GM18526 (cell line): ENCODE measurements around the gene LRRTM4.

Experiments
- POLR2A ChIP-seq: IDR thresholded peaks from 3 replicates; pipeline ENCODE4 v1.6.1; 2011; ENCODE audit not compliant: insufficient read length; ENCODE audit errors: extremely low read depth

The LRRTM4 gene

GRCh38 chr2:76958749-76959148, 563.4 kb downstream of the LRRTM4 start:
- no peak for TF ChIP-seq POLR2A

DNA sequence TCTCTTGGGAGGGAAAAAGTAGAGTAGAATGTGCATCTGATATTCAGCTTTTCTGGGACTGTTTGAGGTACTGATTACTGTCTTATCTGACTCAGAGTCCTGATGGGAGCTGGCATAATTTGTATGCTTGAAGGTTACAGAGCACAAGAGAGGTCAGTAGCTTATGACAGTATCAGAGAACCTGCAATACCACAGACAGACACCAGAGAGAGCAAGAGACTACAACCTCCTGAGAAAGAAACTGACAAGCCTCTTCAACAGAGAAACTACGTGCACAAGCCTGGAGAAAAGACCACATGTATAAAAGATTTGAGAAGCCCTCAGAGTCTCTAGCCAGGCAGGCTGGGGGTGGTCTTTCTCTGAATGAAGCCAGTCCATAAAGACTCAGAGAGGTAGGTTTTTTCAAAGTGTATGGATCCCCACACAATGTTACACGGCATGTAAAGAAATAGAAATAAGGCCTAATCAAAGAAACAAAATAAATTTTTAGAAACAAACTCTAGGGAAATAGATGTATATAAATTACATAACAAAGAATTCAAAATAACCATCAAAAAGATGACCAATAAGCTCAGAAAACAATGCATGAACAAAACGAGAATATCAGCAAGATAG, 568.3 kb downstream of the LRRTM4 start:
- no peak for TF ChIP-seq POLR2A

DNA sequence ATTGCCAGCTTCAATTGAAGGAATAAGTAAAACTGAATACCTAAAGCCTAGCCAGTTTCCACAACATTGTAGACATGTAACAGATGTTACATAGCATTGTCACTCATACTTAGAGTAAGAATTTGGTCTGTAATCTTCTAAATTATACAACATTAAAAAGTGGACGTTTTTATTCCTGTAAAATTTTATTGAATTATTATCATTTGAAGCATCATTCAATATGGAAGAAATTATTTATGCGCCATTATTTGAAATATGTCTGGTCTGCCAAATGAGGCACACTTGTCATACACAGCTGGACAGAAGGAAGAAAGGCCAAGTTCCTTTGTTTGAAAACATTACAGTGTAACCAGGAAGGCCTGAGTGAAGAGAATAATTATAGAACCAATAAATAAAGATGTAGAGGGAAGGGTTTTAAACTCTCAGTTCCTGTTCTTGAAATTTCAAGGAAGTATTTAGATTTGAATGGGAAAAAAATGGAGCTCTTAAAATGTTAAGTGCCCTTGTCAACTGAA, 575.5 kb downstream of the LRRTM4 start:
- no peak for TF ChIP-seq POLR2A

DNA sequence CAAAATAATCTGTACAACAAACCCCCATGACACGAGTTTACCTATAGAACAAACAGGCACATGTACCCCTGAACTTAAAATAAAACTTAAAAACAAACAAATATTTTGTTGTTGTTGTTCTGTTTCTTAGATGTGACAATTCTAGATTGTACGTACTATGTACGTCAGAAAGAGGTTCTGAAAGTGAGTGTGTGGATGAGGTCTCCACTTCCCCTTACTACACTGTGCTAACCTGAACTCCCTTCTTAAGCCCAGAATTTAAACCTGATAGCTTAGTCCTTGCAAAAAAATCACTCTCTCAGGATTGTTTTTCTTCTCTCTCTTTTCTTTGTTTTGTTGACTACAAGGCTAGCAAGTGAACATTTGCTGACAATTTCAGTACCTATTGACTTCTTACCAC, 581.6 kb downstream of the LRRTM4 start:
- TF ChIP-seq POLR2A = no peak

DNA sequence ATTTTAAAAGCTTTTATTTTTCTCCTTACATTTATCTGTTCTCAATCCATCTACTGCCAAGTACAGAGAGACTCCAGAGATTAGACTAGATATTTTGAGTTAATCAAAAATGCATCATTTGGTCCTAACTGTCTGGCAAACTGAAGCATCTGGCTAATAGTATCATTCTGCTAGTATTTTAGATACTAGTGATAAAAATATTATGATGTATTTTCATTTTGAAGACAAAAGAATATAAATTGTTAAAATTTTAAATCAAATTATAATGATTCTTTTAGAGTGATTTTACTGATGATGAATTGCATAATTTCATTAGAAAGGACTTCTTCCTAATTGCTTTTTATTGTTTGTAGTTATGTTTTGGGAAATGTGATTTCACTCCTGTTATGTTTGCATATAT, 584.0 kb downstream of the LRRTM4 start:
- no peak for TF ChIP-seq POLR2A

GRCh38 chr2:76932550-76932949, 589.6 kb downstream of the LRRTM4 start:
- no peak for TF ChIP-seq POLR2A

DNA sequence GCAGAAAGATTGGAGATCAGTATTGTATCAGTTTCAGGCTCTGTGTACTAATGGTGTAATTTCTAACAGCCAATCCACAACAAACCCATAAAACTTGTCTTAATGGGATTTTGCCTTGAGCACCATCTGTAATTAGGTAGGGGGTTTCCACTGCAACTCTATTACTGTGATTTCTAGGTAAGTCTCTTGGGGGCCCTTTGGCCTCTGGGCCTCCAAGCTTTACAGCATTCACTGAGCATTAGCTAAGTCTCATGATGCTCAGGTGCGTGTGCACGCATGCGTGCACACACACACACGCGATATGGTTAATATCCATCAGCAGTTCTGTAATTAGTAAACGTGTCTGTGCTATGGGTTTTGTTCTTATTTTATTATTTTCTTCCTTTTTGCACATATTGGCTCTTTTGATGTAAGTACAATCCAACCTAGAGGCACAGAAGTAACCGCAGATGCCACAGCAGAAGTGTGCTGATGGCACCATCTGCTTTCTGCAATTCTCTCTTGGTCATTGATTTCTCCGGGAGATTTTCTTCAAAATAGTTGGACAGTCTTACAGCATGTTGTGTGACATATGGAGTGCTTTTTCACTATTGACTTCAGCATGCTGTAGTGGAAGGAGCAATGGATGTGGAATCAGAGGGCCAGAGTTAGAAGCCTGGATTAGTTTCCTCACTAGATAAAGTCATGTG, 592.0 kb downstream of the LRRTM4 start:
- no peak for TF ChIP-seq POLR2A

DNA sequence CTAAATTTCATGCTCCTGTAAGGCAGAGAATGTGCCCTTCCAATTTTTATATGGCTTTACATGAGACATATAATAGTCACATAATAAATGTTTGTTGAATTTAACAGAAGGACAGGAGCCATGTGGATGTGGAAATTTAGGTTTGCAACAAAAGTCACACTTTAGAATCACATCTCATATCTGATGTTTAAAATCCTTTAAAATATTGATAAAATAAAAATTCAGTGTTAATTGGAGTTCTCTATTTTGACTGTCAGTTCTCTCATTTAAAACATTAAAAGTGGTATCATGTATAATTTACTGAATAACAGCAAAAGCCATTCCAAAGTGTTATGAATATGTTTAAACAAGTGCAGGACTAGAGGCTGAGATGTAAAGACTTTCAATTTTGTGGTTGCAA, 594.1 kb downstream of the LRRTM4 start:
- no peak for TF ChIP-seq POLR2A

- TF ChIP-seq POLR2A = no peak
Observed at GRCh38 chr2:76921006-76921405, 601.2 kb downstream of the LRRTM4 start.

GRCh38 chr2:76895469-76895868, 626.7 kb downstream of the LRRTM4 start:
- no peak for TF ChIP-seq POLR2A

DNA sequence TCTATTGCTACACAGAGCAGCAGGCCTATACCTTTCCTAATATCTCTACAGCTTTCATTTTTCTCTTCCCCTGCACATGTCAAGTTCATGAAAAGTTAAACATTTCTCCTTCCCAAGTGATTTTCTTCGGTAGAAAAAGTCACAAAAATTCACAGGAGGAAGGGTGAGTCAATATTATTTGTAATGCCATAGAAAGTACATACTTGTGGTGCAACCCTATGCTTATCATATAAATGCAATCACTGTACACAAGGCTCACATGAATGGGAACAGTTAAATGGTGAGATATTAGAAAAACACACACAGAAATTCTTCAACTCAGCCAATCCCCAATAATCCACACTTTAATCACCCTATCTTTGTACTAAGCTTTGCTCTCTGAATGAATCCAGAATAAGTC, 651.6 kb downstream of the LRRTM4 start:
- no peak for TF ChIP-seq POLR2A

DNA sequence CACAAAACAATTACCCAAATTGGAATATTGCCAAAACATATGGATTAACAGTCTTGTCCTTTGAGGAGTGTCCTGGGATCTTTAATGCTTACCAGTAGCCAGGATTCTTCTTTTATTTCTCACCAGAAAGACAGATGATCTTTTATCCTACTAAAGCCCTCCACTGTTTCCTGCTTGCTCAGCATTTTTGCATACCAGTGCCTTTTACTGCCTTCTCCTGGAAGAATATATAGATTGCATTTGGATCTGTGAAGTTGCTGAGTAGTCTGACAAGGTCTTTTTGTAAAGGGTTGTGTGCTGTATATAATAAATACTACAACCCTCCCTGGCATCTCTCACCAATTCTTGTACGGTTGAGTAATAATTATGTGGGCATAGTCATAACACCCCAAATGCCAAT, 652.2 kb downstream of the LRRTM4 start:
- TF ChIP-seq POLR2A = no peak

GRCh38 chr2:76867854-76868253, 654.3 kb downstream of the LRRTM4 start:
- no peak for TF ChIP-seq POLR2A

GRCh38 chr2:76866464-76866863, 655.7 kb downstream of the LRRTM4 start:
- no peak for TF ChIP-seq POLR2A

DNA sequence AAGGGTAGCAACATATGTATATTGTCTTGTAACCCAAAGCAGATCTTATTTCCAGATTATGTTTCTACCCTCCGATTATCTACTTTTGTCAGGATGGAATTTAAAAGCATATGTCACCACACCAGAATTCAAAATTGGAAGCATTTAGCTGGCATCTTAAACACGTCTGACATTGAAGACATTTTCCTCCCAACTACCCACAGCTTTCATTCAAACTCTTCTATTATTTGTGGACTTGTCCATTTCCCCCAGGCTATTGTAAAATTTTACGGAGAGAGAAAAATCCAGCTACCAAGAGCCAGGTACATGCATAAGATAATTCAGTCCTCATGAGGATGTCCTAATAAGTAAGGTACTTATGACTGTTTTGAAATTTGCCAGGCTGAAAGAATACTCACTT, 659.3 kb downstream of the LRRTM4 start:
- TF ChIP-seq POLR2A = no peak

- no peak for TF ChIP-seq POLR2A
Observed at GRCh38 chr2:76861708-76862107, 660.5 kb downstream of the LRRTM4 start.

- no peak for TF ChIP-seq POLR2A
Observed at GRCh38 chr2:76851000-76851399, 671.2 kb downstream of the LRRTM4 start.
